ENCODE measurements around the gene ADAT2. TPM values are rescaled to one million over a fixed set of nuclear protein-coding genes. Genes with fewer than 3 reads are reported as not detected.
"Not testable (repeated sequence)": the region's sequence is repeated elsewhere in the genome, so short reads cannot be mapped to it uniquely, and the experiment has no call there.

ADAT2 gene
- total RNA-seq, 1 donor from 2014 or later, result 6.3 TPM

GRCh38 chr6:143465546-143465945, 15.1 kb upstream of the ADAT2 start:
- H3K4me3 ChIP-seq (ENCODE audit: low read depth, low read length), result no peak overlapping the region
- DNase-seq (ENCODE audit: low read depth), result no peak
- TF ChIP-seq CTCF (conservative IDR thresholded peaks at IDR 0.05; ENCODE audit: low read depth, low read length), result no peak

GRCh38 chr6:143457563-143458359, 7.3 kb upstream of the ADAT2 start:
- DNase-seq (ENCODE audit: low read depth), result no peak
- TF ChIP-seq CTCF (conservative IDR thresholded peaks at IDR 0.05; ENCODE audit: low read depth, low read length), result no peak
- no peak overlapping the region for H3K4me3 ChIP-seq (ENCODE audit: low read depth, low read length)

GRCh38 chr6:143451531-143451930, 1.0 kb upstream of the ADAT2 start:
- no peak for DNase-seq (ENCODE audit: low read depth)
- TF ChIP-seq CTCF (conservative IDR thresholded peaks at IDR 0.05; ENCODE audit: low read depth, low read length), result no peak
- peak overlapping the region; percentile 96 for H3K4me3 ChIP-seq (ENCODE audit: low read depth, low read length)

GRCh38 chr6:143449714-143450452, 612 bp downstream of the ADAT2 start:
- H3K4me3 ChIP-seq (ENCODE audit: low read depth, low read length), result peak overlapping the region; percentile 96
- no peak for DNase-seq (ENCODE audit: low read depth)
- no peak for TF ChIP-seq CTCF (conservative IDR thresholded peaks at IDR 0.05; ENCODE audit: low read depth, low read length)

GRCh38 chr6:143449082-143449713, 1.3 kb downstream of the ADAT2 start:
- no peak for DNase-seq (ENCODE audit: low read depth)
- no peak for TF ChIP-seq CTCF (conservative IDR thresholded peaks at IDR 0.05; ENCODE audit: low read depth, low read length)
- H3K4me3 ChIP-seq (ENCODE audit: low read depth, low read length), result peak overlapping the region; percentile 96

- DNase-seq (ENCODE audit: low read depth); H3K4me3 ChIP-seq (ENCODE audit: low read depth, low read length): not testable (repeated sequence)
These were observed 2.6 kb downstream of the ADAT2 start for GRCh38 chr6:143447865-143448264.

- DNase-seq (ENCODE audit: low read depth), result no peak
- no peak for TF ChIP-seq CTCF (conservative IDR thresholded peaks at IDR 0.05; ENCODE audit: low read depth, low read length)
- no peak overlapping the region for H3K4me3 ChIP-seq (ENCODE audit: low read depth, low read length)
These were observed 7.4 kb downstream of the ADAT2 start for GRCh38 chr6:143443096-143443495.
